Measurements from ENCODE around the gene MYCBPAP.

MYCBPAP gene

GRCh38 chr17:50507871-50508572, at the start of gene MYCBPAP:
TSS of gene MYCBPAP (plus strand) at chr17:50508439. CDS start at chr17:50508675, 236 bp downstream.
- DNase-seq (ENCODE audit: extremely low spot score) = peak; percentile 87
- POLR2A ChIA-PET = no interaction called here
- TF ChIP-seq, protein P1, sequence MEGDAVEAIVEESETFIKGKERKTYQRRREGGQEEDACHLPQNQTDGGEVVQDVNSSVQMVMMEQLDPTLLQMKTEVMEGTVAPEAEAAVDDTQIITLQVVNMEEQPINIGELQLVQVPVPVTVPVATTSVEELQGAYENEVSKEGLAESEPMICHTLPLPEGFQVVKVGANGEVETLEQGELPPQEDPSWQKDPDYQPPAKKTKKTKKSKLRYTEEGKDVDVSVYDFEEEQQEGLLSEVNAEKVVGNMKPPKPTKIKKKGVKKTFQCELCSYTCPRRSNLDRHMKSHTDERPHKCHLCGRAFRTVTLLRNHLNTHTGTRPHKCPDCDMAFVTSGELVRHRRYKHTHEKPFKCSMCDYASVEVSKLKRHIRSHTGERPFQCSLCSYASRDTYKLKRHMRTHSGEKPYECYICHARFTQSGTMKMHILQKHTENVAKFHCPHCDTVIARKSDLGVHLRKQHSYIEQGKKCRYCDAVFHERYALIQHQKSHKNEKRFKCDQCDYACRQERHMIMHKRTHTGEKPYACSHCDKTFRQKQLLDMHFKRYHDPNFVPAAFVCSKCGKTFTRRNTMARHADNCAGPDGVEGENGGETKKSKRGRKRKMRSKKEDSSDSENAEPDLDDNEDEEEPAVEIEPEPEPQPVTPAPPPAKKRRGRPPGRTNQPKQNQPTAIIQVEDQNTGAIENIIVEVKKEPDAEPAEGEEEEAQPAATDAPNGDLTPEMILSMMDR (IDR thresholded peaks at IDR 0.05; ENCODE audit: control extremely low read depth, extremely low read depth, low read depth, missing control alignments) = peak; percentile 38
- CTCF ChIA-PET = interaction anchor here (1.2 kb wide), 1 partner anchor 11 kb away, joined by 3 read pairs; no protein-coding TSS in a partner anchor

DNA sequence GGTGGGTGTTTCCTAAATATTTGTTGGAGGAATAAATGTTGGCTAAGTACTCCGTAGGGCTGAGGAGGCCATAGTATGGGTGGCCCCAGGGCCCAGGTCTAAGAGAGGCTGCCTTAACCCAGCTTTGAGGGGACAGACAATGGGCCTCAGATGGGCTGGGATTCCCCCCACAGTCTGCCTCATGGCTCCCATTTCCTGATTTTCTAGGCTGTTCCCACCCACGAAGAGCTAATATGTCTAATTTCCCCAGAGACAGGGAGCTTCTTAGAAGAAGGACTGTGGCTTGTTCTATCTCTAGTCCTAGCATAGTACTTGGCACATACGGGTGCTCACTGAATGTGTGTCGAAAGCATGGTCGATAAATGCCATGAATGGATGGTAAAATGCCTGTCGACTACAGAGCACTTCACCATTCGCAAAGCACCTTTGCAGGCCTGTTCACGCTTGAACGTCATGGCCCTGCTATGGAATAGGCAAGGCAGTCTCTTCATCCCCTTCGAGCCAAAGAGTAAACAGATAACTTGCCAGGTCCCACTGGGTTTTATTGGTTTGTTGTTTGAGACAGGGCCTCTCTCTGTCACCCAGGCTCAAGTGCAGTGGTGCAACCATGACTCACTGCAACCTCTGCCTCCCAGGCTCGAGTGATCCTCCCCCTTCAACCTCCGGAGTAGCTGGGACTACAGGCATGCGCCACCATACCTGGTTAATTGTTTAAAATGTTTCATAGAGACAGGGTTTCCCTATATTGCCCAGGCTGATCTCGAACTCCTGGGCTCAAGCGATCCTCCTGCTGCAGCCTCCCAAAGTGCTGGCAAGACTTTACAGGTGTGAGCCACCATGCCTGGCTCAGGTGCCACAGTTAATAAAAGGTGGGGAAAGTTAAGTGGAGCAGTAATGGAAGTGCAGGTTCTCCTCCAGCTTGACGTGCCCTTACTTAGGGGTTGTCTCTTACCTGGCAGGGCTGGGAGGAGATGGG, 49.2 kb upstream of the MYCBPAP start:
- TF ChIP-seq, protein P1 (IDR thresholded peaks at IDR 0.05; ENCODE audit: control extremely low read depth, extremely low read depth, low read depth, missing control alignments) = no peak
- POLR2A ChIA-PET = interaction anchor here (1.0 kb wide), 1 partner anchor 13 kb away, joined by 3 read pairs; no protein-coding TSS in a partner anchor
- CTCF ChIA-PET = interaction anchor here (1.1 to 1.8 kb wide), 5 partner anchors 9 to 62 kb away, joined by 4 to 7 read pairs (median 4); partner anchors contain the start of gene LRRC59
- no peak for DNase-seq (ENCODE audit: extremely low spot score)

GRCh38 chr17:50459756-50460155, 48.5 kb upstream of the MYCBPAP start:
- ChIA-PET POLR2A (no interaction called here), CTCF (interaction anchor here (1.1 to 2.0 kb wide), 3 partner anchors 9 to 62 kb away, joined by 4 to 5 read pairs (median 5); partner anchors contain the start of gene LRRC59)
- TF ChIP-seq, protein P1 (IDR thresholded peaks at IDR 0.05; ENCODE audit: control extremely low read depth, extremely low read depth, low read depth, missing control alignments) = no peak
- DNase-seq (ENCODE audit: extremely low spot score) = peak; percentile 5

DNA sequence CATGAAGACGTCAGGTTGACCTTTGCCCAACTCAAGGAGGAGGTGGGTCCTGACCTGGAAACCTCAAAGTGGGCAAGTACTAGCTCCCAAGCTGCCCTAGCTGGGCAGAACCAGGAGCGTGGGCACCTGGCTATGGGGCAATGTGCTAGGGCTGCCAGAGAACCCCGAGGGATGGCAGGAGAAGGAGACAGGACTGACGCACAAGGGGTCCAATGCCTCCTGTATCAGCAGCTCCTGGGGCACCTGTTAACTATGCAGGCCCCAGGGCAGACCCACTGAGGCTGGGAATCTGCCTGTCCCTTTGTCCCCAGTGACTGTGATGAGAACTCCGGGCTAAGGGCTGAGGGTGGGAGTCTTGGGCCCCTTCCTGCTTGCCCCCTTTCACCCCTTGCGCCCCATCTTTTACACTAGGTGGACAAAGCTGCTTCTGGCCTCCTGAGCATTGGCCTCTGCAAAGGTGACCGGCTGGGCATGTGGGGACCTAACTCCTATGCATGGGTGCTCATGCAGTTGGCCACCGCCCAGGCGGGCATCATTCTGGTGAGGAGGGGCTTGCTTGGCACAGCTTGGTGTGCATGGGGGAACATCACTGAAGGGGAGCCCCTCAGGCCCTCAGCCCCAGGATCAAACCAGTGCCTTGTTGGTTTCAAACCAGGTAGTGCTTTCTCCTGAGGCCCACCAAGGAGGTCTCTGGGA, 47.3 kb upstream of the MYCBPAP start:
- ChIA-PET CTCF (interaction anchor here (1.4 to 2.0 kb wide), 3 partner anchors 11 to 64 kb away, joined by 4 to 5 read pairs (median 4); partner anchors contain the start of gene LRRC59), POLR2A (interaction anchor here (0.6 kb wide), 1 partner anchor 25 kb away, joined by 3 read pairs; no protein-coding TSS in a partner anchor)
- TF ChIP-seq, protein P1 (IDR thresholded peaks at IDR 0.05; ENCODE audit: control extremely low read depth, extremely low read depth, low read depth, missing control alignments) = no peak
- no peak for DNase-seq (ENCODE audit: extremely low spot score)

DNA sequence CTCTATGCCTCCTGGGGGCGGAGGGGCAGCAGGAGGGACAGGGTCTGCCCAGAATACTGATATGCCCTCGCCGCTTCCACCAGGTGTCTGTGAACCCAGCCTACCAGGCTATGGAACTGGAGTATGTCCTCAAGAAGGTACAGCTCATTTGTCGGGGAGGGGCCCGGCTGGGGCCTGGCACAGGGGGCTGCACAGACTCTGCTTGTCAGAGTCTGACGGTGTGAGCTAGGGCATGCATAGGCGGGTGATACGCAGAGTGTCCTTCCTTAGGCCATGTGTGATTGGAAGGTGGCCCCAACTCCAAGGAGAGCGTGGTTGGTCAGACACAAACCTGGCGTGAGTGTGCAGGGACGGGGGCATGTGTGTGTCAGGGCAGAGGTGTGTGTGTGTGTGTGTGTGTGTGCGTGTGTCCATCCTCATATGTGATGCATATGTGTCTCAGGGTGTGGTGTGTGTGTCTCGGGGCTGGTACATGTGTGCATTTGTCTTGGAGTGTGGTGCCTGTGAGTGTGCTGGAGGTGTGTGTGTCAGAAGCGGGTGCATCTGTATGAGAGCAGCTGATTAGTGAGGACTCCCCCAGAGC, 46.6 kb upstream of the MYCBPAP start:
- POLR2A ChIA-PET = interaction anchor here (0.6 kb wide), 1 partner anchor 25 kb away, joined by 3 read pairs; no protein-coding TSS in a partner anchor
- no peak for DNase-seq (ENCODE audit: extremely low spot score)
- CTCF ChIA-PET = interaction anchor here (1.4 to 2.0 kb wide), 2 partner anchors 10 to 64 kb away, joined by 4 to 5 read pairs; partner anchors contain the start of gene LRRC59
- TF ChIP-seq, protein P1 (IDR thresholded peaks at IDR 0.05; ENCODE audit: control extremely low read depth, extremely low read depth, low read depth, missing control alignments) = no peak

All from GM10248 (cell line).